Gastrocnemius medialis (tissue), 4 donors: ENCODE data around the gene LRRC40.

ENCODE experiments used
- CTCF ChIP-seq, 5 experiments: fragments of 450-650 bp in 3 of 5; fragments of 200-600 bp in 2 of 5; sonication (generic) in 2 of 5; IDR thresholded peaks in 4 of 5; conservative IDR thresholded peaks in 1 of 5; 1 replicate in 4 of 5; 2 replicates in 1 of 5; pipeline ENCODE4 v1.5.1; 2016 to 2019; ENCODE audit warnings: antibody characterized with exemption in 5 of 5, mild to moderate bottlenecking in 3 of 5, moderate library complexity in 3 of 5
- POLR2A ChIP-seq, 2 donors: fragments of 450-650 bp; IDR thresholded peaks; one replicate each; pipeline ENCODE4 v1.6.1; 2017; ENCODE audit warnings: antibody characterized with exemption in 2 of 2, mild to moderate bottlenecking in 2 of 2, moderate library complexity in 2 of 2

GRCh38 chr1:70103770-70104169, 101.6 kb downstream of the LRRC40 start:
- TF ChIP-seq POLR2A (IDR thresholded peaks at IDR 0.05) = no peak
- no peak for TF ChIP-seq CTCF (IDR thresholded peaks at IDR 0.05 in 4 of 5, conservative IDR thresholded peaks at IDR 0.05 in 1 of 5)
